OCI-LY7 (cell line): Measurements from ENCODE around the gene C6orf136. TPM values are rescaled to one million over a fixed set of nuclear protein-coding genes. Genes with fewer than 3 reads are reported as not detected.

Source experiments
- BruUV-seq: library from RNA; stranded (reverse); fragments of 400-500 nt; replicated peaks from 2 replicates; lab custom pipeline; 2021; lab: Mats Ljungman, UMichigan
- CTCF ChIA-PET: fragments of 300-600 bp; sonication (Branson Sonifier 250); formaldehyde crosslinking; loops from one replicate; lab custom pipeline; 2022; ENCODE audit warnings: antibody characterized with exemption; ENCODE audit not compliant: unreplicated experiment; lab: Charles Lee
- POLR2A ChIA-PET: fragments of 300-600 bp; sonication (Branson Sonifier 250); formaldehyde crosslinking; loops from one replicate; lab custom pipeline; 2022; ENCODE audit warnings: antibody characterized with exemption; lab: Charles Lee
- DNase-seq: peaks from one replicate; pipeline ENCODE4 v3.0.0-alpha.2; 2015; ENCODE audit warnings: low spot score
- H2AFZ ChIP-seq: fragments of 200-600 bp; sonication (generic), shearing (Covaris generic); 2 replicates; pipeline ENCODE4 v1.6.1; 2014; ENCODE audit warnings: mild to moderate bottlenecking, antibody characterized with exemption, low read length, moderate library complexity
- H3K27ac ChIP-seq: fragments of 200-600 bp; sonication (generic); 2 replicates; pipeline ENCODE4 v1.5.1; 2014; ENCODE audit warnings: mixed run types, low read depth, mild to moderate bottlenecking, moderate library complexity, low read length, inconsistent platforms; ENCODE audit not compliant: poor library complexity, severe bottlenecking
- H3K36me3 ChIP-seq: fragments of 200-600 bp; sonication (generic); 2 replicates; pipeline ENCODE4 v1.6.1; 2014; ENCODE audit warnings: mild to moderate bottlenecking, antibody characterized with exemption, low read length, moderate library complexity, mixed read lengths; ENCODE audit not compliant: insufficient read depth
- H3K4me1 ChIP-seq: fragments of 200-600 bp; sonication (generic); 2 replicates; pipeline ENCODE4 v1.5.1; 2014; ENCODE audit warnings: mild to moderate bottlenecking, low read length; ENCODE audit not compliant: insufficient read depth, poor library complexity, severe bottlenecking
- H3K4me2 ChIP-seq: fragments of 200-600 bp; sonication (generic); 2 replicates; pipeline ENCODE4 v1.6.1; 2014; ENCODE audit warnings: mild to moderate bottlenecking, low read length
- H3K4me3 ChIP-seq: fragments of 200-600 bp; sonication (generic); 2 replicates; pipeline ENCODE4 v1.5.1; 2014; ENCODE audit warnings: mild to moderate bottlenecking, low read depth, low read length; ENCODE audit not compliant: poor library complexity, severe bottlenecking
- H3K79me2 ChIP-seq: fragments of 200-600 bp; sonication (generic); 2 replicates; pipeline ENCODE4 v1.6.1; 2016; ENCODE audit warnings: low read depth, mild to moderate bottlenecking, low read length, moderate library complexity, mixed read lengths; ENCODE audit not compliant: insufficient read depth
- H3K9me2 ChIP-seq: fragments of 200-600 bp; sonication (generic); 2 replicates; pipeline ENCODE4 v1.6.1; 2016; ENCODE audit warnings: mild to moderate bottlenecking, low read length, mixed read lengths; ENCODE audit not compliant: insufficient read depth
- H3K9me3 ChIP-seq: fragments of 200-600 bp; sonication (generic); 2 replicates; pipeline ENCODE4 v1.6.1; 2014; ENCODE audit warnings: mild to moderate bottlenecking, mixed run types, low read length, mixed read lengths
- H4K20me1 ChIP-seq: fragments of 200-600 bp; sonication (generic); 2 replicates; pipeline ENCODE4 v1.6.1; 2014; ENCODE audit warnings: mild to moderate bottlenecking, antibody characterized with exemption, low read length, moderate library complexity, mixed read lengths; ENCODE audit not compliant: insufficient read depth
- EZH2phosphoT487 ChIP-seq: fragments of 200-600 bp; sonication (generic); IDR thresholded peaks from 2 replicates; pipeline ENCODE4 v1.6.1; 2018; ENCODE audit warnings: low read depth, borderline replicate concordance, mild to moderate bottlenecking, mixed run types, antibody characterized with exemption, low read length, moderate library complexity, mixed read lengths
- intact Hi-C: fragments of 100-400 bp; cut with micrococcal nuclease; formaldehyde crosslinking; loops from one replicate; pipeline ENCODE4 v1.10.0; 2022; ENCODE audit not compliant: unreplicated experiment
- total RNA-seq, 2 experiments: library from RNA; depleted of rRNA in 1 of 2; stranded (reverse); fragments of >200 nt in 1 of 2; shearing (Covaris generic) in 1 of 2; gene quantifications; 2 replicates each; pipeline ENCODE4 v1.2.3, GENCODE V29; 2014 to 2022
- TF ChIP-seq, protein P1 (sequence below): fragments of 200-600 bp; sonication (generic); conservative IDR thresholded peaks from 2 replicates; pipeline ENCODE4 v1.5.1; 2014; ENCODE audit warnings: mild to moderate bottlenecking, antibody characterized with exemption, low read length, moderate library complexity, mixed read lengths

C6orf136 gene
- total RNA-seq, 2 experiments from 2014 or later = 14.7 to 26.7 TPM

DNA sequence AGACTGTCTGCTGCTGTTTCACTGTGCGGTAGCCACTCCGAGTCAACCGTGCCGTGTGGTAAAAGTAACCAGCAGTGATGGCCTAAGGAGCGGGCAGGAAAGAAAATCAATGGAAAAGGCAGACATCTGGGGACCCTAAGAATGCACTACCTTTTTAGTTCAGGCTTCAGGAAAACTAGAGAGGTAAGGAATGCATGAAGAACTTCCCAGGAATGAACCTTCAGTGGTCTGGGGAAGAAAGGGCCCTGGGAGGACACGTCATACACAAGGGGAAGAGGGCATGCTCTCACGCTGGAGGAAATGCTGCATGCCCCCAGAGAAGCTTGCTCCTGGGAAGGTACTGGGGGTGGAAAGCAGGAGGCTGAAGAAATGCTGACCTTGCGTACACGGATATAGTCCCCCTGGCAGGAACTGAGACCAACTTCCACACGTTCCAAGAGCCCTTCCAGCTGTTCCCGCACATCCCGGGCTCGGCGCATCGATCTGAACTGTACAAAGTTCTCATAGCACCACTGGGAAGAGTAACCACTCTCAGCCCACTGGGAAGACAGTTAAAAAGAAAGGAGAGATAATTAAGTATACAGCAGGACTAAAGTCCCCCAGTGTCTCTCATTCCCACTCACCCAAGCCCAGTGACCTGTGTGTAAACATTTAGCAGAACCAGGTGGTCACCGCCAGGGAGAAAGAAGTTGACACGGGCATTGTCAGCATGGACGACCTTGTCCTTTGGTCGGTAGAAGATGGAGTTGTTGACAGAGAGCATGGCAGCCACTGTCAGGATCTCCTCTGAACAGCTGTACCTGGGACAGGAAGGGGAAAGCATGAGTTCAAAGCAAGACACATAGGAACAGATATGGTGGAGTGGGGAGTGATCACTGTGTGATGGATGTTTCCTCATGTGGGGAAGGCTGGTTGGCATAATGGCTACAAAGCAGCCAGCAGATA lies 8.1 kb downstream of the C6orf136 start:
- no peaks in the 10 kb centered on the region for H3K79me2 ChIP-seq
- no peaks in the 10 kb centered on the region for H3K9me2 ChIP-seq
- no peak overlapping the region for H2AFZ ChIP-seq
- BruUV-seq = no TSS peak
- intact Hi-C loops = no loop called here
- no peak overlapping the region for H3K4me3 ChIP-seq
- TF ChIP-seq, protein P1, sequence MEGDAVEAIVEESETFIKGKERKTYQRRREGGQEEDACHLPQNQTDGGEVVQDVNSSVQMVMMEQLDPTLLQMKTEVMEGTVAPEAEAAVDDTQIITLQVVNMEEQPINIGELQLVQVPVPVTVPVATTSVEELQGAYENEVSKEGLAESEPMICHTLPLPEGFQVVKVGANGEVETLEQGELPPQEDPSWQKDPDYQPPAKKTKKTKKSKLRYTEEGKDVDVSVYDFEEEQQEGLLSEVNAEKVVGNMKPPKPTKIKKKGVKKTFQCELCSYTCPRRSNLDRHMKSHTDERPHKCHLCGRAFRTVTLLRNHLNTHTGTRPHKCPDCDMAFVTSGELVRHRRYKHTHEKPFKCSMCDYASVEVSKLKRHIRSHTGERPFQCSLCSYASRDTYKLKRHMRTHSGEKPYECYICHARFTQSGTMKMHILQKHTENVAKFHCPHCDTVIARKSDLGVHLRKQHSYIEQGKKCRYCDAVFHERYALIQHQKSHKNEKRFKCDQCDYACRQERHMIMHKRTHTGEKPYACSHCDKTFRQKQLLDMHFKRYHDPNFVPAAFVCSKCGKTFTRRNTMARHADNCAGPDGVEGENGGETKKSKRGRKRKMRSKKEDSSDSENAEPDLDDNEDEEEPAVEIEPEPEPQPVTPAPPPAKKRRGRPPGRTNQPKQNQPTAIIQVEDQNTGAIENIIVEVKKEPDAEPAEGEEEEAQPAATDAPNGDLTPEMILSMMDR = no peak
- TF ChIP-seq EZH2phosphoT487 = no peak
- no peaks in the 10 kb centered on the region for H3K9me3 ChIP-seq
- CTCF ChIA-PET = no interaction called here
- no peak for DNase-seq
- no peaks in the 10 kb centered on the region for H4K20me1 ChIP-seq
- H3K36me3 ChIP-seq = peaks cover 93% of the 10 kb centered on the region
- POLR2A ChIA-PET = no interaction called here
- no peaks in the 10 kb centered on the region for H3K4me1 ChIP-seq
- H3K4me2 ChIP-seq = no peak overlapping the region
- H3K27ac ChIP-seq = no peak overlapping the region

DNA sequence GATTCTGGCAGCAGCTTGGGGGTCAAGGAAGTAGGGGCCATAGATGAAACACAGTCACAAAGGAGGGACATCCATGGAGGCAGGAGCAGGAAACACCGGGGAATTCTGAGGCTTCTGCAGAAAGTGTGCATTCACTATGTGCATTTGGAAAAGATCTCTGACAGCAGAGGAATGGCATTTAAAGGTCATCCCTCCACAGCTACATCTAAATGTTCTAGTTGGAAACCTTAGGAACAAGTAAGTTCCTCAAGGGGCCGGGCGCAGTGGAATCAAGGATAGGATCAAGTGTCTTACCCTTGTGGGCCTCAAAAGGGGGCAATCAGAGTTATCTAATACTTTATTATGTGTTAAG lies 8.8 kb downstream of the C6orf136 start:
- Histone ChIP-seq H3K4me3 (no peak overlapping the region), H3K79me2 (no peaks in the 10 kb centered on the region), H2AFZ (no peak overlapping the region), H3K4me2 (no peak overlapping the region), H3K27ac (no peak overlapping the region), H3K36me3 (peaks cover 91% of the 10 kb centered on the region), H4K20me1 (no peaks in the 10 kb centered on the region), H3K4me1 (no peaks in the 10 kb centered on the region), H3K9me3 (no peaks in the 10 kb centered on the region), H3K9me2 (no peaks in the 10 kb centered on the region)
- intact Hi-C loops = no loop called here
- no peak for DNase-seq
- no TSS peak for BruUV-seq
- TF ChIP-seq EZH2phosphoT487 = no peak
- TF ChIP-seq, protein P1 = no peak
- ChIA-PET CTCF (no interaction called here), POLR2A (no interaction called here)

DNA sequence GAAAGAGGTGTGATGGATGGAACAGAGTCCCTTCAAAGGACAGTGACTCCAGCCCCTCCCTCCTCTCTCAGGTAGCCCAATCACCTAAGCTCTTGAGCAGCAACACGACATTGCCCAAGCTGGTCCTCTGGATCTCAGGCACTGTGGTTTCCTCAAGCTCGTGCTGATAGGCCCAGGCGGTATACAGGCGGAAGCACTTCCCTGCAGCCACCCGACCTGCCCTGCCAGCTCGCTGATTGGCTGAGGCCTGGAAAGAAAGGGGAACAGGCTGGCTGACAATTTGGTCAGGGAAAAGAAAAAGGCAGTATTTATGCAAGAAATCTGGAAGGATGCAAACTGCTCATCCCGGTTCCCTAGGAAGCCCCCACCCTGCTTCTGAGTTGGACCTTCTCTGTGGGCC lies 9.6 kb downstream of the C6orf136 start:
- no TSS peak for BruUV-seq
- Histone ChIP-seq H3K36me3 (peaks cover 88% of the 10 kb centered on the region), H3K4me1 (no peaks in the 10 kb centered on the region), H2AFZ (no peak overlapping the region), H3K9me2 (no peaks in the 10 kb centered on the region), H3K79me2 (no peaks in the 10 kb centered on the region), H3K4me2 (no peak overlapping the region), H3K9me3 (no peaks in the 10 kb centered on the region), H3K27ac (no peak overlapping the region), H4K20me1 (no peaks in the 10 kb centered on the region), H3K4me3 (no peak overlapping the region)
- ChIA-PET CTCF (no interaction called here), POLR2A (no interaction called here)
- intact Hi-C loops = no loop called here
- TF ChIP-seq, protein P1 = no peak
- TF ChIP-seq EZH2phosphoT487 = no peak
- no peak for DNase-seq
